ENCODE results near the gene TGFB3. TPM values are rescaled to one million over a fixed set of nuclear protein-coding genes. Genes with fewer than 3 reads are reported as not detected.
"Not testable (repeated sequence)": the region's sequence is repeated elsewhere in the genome, so short reads cannot be mapped to it uniquely, and the experiment has no call there.

TGFB3 gene
- total RNA-seq, 1 experiment from 2014 or later = 1.7 TPM

DNA sequence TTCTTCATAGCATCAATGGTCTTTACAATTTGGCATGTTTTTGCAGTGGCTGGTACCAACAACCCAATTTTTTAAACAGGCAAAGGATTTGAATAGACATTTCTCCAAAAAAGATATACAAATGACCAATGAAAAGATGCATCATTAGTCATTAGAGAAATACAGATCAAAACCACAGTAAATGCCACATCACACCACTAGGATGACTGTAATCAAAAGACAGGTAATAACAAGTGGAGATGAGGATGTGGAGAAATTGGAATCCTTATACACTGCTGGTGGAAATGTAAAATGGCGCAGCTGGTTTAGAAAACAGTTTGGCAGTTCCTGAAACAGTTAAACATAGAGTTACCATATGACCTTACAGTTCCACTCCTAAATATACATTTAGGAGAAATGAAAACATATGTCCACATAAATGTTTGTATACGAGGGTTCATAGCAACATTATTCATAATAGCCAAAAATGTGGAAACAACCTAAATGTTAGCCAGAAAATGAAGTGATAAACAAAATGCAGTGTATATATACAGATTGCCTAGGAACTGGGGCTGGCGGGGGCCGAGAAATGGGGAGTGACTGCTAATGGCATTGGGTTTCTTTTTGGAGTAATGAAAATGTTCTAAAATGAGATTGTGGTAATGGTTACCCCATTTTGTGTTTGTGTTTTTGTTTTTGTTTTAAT lies 55.2 kb downstream of the TGFB3 start (continued):
- no peak for TF ChIP-seq CREB1 (CRISPR knock-in tag; IDR thresholded peaks at IDR 0.05)
- TF ChIP-seq, protein P1, sequence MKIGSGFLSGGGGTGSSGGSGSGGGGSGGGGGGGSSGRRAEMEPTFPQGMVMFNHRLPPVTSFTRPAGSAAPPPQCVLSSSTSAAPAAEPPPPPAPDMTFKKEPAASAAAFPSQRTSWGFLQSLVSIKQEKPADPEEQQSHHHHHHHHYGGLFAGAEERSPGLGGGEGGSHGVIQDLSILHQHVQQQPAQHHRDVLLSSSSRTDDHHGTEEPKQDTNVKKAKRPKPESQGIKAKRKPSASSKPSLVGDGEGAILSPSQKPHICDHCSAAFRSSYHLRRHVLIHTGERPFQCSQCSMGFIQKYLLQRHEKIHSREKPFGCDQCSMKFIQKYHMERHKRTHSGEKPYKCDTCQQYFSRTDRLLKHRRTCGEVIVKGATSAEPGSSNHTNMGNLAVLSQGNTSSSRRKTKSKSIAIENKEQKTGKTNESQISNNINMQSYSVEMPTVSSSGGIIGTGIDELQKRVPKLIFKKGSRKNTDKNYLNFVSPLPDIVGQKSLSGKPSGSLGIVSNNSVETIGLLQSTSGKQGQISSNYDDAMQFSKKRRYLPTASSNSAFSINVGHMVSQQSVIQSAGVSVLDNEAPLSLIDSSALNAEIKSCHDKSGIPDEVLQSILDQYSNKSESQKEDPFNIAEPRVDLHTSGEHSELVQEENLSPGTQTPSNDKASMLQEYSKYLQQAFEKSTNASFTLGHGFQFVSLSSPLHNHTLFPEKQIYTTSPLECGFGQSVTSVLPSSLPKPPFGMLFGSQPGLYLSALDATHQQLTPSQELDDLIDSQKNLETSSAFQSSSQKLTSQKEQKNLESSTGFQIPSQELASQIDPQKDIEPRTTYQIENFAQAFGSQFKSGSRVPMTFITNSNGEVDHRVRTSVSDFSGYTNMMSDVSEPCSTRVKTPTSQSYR (CRISPR knock-in tag; IDR thresholded peaks at IDR 0.05) = no peak
- TF ChIP-seq, protein P2, sequence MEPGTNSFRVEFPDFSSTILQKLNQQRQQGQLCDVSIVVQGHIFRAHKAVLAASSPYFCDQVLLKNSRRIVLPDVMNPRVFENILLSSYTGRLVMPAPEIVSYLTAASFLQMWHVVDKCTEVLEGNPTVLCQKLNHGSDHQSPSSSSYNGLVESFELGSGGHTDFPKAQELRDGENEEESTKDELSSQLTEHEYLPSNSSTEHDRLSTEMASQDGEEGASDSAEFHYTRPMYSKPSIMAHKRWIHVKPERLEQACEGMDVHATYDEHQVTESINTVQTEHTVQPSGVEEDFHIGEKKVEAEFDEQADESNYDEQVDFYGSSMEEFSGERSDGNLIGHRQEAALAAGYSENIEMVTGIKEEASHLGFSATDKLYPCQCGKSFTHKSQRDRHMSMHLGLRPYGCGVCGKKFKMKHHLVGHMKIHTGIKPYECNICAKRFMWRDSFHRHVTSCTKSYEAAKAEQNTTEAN (CRISPR knock-in tag; IDR thresholded peaks at IDR 0.05) = no peak
- no peak for TF ChIP-seq ESRRA (CRISPR knock-in tag; IDR thresholded peaks at IDR 0.05; ENCODE audit: borderline replicate concordance)
- TF ChIP-seq ZNF232 (CRISPR knock-in tag; IDR thresholded peaks at IDR 0.05) = no peak
- TF ChIP-seq, protein P3, sequence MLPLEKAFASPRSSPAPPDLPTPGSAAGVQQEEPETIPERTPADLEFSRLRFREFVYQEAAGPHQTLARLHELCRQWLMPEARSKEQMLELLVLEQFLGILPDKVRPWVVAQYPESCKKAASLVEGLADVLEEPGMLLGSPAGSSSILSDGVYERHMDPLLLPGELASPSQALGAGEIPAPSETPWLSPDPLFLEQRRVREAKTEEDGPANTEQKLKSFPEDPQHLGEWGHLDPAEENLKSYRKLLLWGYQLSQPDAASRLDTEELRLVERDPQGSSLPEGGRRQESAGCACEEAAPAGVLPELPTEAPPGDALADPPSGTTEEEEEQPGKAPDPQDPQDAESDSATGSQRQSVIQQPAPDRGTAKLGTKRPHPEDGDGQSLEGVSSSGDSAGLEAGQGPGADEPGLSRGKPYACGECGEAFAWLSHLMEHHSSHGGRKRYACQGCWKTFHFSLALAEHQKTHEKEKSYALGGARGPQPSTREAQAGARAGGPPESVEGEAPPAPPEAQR (CRISPR knock-in tag; IDR thresholded peaks at IDR 0.05) = no peak
- TF ChIP-seq ZNF263 (CRISPR knock-in tag; IDR thresholded peaks at IDR 0.05; ENCODE audit: low read depth) = no peak
- TF ChIP-seq PRRX2 (CRISPR knock-in tag; IDR thresholded peaks at IDR 0.05) = no peak
- TF ChIP-seq, protein P4, sequence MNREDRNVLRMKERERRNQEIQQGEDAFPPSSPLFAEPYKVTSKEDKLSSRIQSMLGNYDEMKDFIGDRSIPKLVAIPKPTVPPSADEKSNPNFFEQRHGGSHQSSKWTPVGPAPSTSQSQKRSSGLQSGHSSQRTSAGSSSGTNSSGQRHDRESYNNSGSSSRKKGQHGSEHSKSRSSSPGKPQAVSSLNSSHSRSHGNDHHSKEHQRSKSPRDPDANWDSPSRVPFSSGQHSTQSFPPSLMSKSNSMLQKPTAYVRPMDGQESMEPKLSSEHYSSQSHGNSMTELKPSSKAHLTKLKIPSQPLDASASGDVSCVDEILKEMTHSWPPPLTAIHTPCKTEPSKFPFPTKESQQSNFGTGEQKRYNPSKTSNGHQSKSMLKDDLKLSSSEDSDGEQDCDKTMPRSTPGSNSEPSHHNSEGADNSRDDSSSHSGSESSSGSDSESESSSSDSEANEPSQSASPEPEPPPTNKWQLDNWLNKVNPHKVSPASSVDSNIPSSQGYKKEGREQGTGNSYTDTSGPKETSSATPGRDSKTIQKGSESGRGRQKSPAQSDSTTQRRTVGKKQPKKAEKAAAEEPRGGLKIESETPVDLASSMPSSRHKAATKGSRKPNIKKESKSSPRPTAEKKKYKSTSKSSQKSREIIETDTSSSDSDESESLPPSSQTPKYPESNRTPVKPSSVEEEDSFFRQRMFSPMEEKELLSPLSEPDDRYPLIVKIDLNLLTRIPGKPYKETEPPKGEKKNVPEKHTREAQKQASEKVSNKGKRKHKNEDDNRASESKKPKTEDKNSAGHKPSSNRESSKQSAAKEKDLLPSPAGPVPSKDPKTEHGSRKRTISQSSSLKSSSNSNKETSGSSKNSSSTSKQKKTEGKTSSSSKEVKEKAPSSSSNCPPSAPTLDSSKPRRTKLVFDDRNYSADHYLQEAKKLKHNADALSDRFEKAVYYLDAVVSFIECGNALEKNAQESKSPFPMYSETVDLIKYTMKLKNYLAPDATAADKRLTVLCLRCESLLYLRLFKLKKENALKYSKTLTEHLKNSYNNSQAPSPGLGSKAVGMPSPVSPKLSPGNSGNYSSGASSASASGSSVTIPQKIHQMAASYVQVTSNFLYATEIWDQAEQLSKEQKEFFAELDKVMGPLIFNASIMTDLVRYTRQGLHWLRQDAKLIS (CRISPR knock-in tag; IDR thresholded peaks at IDR 0.05; ENCODE audit: borderline replicate concordance) = no peak

DNA sequence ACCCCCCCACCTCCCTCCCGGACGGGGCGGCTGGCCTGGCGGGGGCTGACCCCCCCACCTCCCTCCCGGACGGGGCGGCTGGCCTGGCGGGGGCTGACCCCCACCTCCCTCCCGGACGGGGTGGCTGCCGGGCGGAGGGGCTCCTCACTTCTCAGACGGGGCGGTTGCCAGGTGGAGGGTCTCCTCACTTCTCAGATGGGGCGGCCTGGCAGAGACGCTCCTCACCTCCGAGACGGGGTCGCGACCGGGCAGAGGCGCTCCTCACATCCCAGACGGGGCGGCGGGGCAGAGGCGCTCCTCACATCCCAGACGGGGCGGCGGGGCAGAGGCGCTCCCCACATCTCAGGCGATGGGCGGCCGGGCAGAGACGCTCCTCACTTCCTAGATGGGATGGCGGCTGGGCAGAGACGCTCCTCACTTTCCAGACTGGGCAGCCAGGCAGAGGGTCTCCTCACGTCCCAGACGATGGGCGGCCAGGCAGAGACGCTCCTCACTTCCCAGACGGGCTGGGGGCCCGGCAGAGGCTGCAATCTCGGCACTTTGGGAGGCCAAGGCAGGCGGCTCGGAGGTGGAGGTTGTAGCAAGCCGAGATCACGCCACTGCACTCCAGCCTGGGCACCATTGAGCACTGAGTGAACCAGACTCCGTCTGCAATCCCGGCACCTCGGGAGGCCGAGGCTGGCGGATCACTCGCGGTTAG lies 56.5 kb downstream of the TGFB3 start:
- ATAC-seq; H3K27me3 Mint-ChIP-seq (ENCODE audit: low read depth); POLR2A ChIA-PET; H3K4me1 Mint-ChIP-seq; H3K4me3 Mint-ChIP-seq; DNase-seq (ENCODE audit: low spot score); CTCF ChIA-PET; H3K27ac Mint-ChIP-seq: not testable (repeated sequence)
- Mint-ChIP-seq H3K9me3 (peaks cover 14% of the 10 kb centered on the region), H3K36me3 (peaks cover 18% of the 10 kb centered on the region)

DNA sequence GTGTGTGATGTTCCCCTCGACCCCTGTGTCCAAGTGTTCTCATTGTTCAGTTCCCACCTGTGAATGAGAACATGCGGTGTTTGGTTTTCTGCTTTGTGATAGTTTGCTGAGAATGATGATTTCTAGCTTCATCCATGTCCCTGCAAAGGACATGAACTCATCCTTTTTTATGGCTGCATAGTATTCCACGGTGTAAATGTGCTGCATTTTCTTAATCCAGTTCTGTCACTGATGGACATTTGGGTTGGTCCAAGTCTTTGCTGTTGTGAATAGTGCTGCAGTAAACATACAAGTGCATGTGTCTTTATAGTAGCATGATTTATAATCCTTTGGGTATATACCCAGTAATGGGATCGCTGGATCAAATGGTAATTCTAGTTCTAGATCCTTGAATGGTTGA lies 61.4 kb downstream of the TGFB3 start:
- POLR2A ChIA-PET; H3K4me3 Mint-ChIP-seq; H3K27ac Mint-ChIP-seq; H3K27me3 Mint-ChIP-seq (ENCODE audit: low read depth); ATAC-seq; DNase-seq (ENCODE audit: low spot score); CTCF ChIA-PET: not testable (repeated sequence)
- peaks cover 16% of the 10 kb centered on the region for H3K36me3 Mint-ChIP-seq
- H3K4me1 Mint-ChIP-seq = peaks cover 20% of the 10 kb centered on the region
- peaks cover 15% of the 10 kb centered on the region for H3K9me3 Mint-ChIP-seq

Data from WTC11 (cell line).